ENCODE results near the gene ARHGAP24.
A peak's percentile ranks its signal among the peaks of the same experiment; 100 is the strongest.
"Not testable (repeated sequence)": the region's sequence is repeated elsewhere in the genome, so short reads cannot be mapped to it uniquely, and the experiment has no call there.

ARHGAP24 gene

DNA sequence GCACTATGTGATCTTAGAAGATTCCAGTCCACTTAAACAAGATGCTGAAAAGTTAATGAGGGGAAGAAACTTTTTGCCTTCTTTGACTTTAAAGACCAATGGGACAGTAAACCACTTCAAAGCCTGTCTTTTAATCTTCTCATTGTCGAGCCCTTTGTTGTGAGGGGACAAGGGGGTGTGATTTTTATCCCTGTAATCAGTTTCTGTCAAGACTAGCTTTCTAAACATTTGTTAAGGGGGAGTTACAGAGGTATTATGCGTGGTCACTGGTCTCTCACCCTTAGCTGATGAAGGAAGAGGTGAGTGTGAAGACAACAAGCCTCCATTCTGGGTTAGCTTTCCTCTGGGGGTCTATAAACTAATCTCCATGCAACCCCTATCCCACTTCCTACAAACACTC is 409.3 kb downstream of the ARHGAP24 start:
- H3K4me3 ChIP-seq (ENCODE audit: control insufficient read depth, low read depth, low read length): no peak overlapping the region
- DNase-seq (ENCODE audit: low read depth): no peak
- TF ChIP-seq, protein P1, sequence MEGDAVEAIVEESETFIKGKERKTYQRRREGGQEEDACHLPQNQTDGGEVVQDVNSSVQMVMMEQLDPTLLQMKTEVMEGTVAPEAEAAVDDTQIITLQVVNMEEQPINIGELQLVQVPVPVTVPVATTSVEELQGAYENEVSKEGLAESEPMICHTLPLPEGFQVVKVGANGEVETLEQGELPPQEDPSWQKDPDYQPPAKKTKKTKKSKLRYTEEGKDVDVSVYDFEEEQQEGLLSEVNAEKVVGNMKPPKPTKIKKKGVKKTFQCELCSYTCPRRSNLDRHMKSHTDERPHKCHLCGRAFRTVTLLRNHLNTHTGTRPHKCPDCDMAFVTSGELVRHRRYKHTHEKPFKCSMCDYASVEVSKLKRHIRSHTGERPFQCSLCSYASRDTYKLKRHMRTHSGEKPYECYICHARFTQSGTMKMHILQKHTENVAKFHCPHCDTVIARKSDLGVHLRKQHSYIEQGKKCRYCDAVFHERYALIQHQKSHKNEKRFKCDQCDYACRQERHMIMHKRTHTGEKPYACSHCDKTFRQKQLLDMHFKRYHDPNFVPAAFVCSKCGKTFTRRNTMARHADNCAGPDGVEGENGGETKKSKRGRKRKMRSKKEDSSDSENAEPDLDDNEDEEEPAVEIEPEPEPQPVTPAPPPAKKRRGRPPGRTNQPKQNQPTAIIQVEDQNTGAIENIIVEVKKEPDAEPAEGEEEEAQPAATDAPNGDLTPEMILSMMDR (conservative IDR thresholded peaks at IDR 0.05; ENCODE audit: control insufficient read depth, insufficient read depth, low read depth, low read length): no peak

DNA sequence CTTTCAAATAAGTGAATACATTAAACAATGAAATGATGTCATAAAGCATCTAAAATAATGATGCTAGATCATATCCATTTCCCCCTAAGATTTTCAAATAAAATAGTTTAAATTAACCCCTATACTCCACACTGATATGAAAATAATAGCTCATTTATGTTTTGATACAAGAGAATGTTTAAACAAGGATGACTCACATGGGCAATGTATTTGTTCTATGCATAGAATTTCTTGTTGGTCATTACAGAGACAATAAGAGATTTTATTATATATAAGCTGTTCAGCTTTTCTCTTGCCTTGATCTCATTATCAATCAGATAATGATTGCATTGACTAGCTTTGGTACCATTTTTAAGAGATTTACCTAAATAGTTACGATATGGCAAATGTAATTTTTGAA is 411.7 kb downstream of the ARHGAP24 start:
- no peak overlapping the region for H3K4me3 ChIP-seq (ENCODE audit: control insufficient read depth, low read depth, low read length)
- DNase-seq (ENCODE audit: low read depth): no peak
- TF ChIP-seq, protein P1 (conservative IDR thresholded peaks at IDR 0.05; ENCODE audit: control insufficient read depth, insufficient read depth, low read depth, low read length): no peak

DNA sequence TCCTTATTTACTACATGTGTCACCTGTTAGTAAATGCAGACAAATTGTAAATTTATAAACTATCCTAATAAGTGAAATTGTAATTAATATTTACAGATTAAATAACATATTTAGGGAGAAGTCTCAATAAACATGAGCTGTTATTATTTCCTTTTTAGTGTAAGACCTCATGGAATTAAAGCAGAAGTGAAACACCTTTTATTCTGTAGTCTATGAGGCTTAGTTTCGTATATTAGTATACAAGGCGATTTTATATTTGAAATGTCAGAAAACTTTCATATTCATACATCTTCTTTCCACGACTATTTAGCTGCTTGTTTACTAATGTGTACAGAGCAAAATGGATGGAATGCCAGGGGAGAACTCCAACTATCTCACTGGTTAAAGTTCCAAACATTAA is 414.4 kb downstream of the ARHGAP24 start:
- H3K4me3 ChIP-seq (ENCODE audit: control insufficient read depth, low read depth, low read length): no peak overlapping the region
- DNase-seq (ENCODE audit: low read depth): no peak
- TF ChIP-seq, protein P1 (conservative IDR thresholded peaks at IDR 0.05; ENCODE audit: control insufficient read depth, insufficient read depth, low read depth, low read length): no peak

DNA sequence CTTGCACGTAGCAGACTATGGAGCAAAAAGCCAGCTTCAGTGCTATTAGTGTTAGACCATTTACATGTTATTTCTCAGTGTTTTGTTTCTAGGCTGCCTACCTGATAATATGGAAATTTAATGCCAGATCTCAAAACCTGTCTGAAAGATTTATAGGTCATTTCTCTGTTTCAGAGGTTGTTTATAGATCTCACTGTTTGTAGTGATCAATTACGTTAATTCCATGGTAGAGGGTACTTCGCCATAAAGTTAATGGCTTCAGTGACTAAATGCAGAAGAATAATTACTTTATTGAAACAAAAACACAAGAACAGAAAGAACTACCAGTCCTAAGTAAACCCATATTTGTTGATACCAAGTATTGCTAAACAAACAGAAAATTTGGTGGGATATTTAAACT is 420.8 kb downstream of the ARHGAP24 start:
- no peak for DNase-seq (ENCODE audit: low read depth)
- TF ChIP-seq, protein P1 (conservative IDR thresholded peaks at IDR 0.05; ENCODE audit: control insufficient read depth, insufficient read depth, low read depth, low read length): no peak
- H3K4me3 ChIP-seq (ENCODE audit: control insufficient read depth, low read depth, low read length): no peak overlapping the region

DNA sequence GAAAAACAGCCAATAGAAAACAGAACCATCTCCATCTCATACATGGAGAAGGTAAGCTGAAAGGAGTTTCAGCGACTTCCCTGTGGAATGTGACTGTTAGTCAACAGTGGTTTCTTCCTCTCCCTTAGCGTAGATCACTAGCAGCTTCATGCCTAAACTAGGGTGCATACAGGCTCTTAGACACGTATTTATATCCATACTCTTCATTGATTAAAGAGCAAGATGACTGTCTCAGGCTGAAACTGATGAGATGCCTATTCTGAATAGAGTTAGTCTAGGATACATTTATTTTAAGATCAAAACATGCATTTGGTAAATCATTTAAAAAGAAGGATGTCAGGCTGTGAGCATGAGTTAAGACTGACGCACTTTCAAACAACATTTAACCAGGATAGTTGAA is 423.3 kb downstream of the ARHGAP24 start:
- H3K4me3 ChIP-seq (ENCODE audit: control insufficient read depth, low read depth, low read length): no peak overlapping the region
- DNase-seq (ENCODE audit: low read depth): no peak
- TF ChIP-seq, protein P1 (conservative IDR thresholded peaks at IDR 0.05; ENCODE audit: control insufficient read depth, insufficient read depth, low read depth, low read length): no peak

DNA sequence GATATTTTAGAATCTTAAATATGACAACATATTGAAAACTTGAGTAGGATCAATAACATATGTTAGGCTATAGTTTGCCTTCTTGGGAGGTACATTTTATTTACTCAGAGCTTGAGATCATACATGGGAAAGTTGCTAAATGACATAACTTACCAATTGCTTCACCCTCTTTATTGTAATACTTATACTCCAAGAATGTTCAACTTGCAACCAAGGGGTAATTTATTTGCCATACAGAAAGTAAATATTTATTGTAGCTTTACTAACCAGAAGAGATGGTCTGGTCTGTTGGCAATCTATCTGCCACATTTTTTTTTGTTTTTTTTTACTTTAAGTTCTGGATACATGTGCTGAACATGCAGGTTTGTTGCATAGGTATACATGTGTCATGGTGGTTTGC is 426.6 kb downstream of the ARHGAP24 start:
- peak; percentile 38 for DNase-seq (ENCODE audit: low read depth)
- H3K4me3 ChIP-seq (ENCODE audit: control insufficient read depth, low read depth, low read length): no peak overlapping the region
- TF ChIP-seq, protein P1 (conservative IDR thresholded peaks at IDR 0.05; ENCODE audit: control insufficient read depth, insufficient read depth, low read depth, low read length): no peak

DNA sequence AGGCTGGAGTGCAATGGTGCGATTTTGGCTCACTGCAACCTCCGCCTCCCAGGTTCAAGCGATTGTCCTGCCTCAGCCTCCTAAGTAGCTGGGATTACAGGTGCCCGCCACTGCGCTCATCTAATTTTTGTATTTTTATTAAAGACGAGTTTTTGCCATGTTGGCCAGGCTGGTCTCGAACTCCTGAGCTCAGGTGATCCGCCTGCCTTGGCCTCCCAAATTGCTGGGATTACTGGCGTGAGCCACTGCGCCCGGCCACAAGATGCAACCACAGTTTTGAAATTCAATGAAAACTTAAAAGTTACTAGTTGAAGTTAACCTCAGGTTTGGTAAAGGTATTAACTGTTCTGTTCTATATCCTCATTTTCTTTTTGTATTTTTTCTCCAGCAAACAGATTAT is 427.7 kb downstream of the ARHGAP24 start:
- DNase-seq (ENCODE audit: low read depth); H3K4me3 ChIP-seq (ENCODE audit: control insufficient read depth, low read depth, low read length): not testable (repeated sequence)
